HCT116 (cell line): ENCODE data around the gene PPY. TPM values are rescaled to one million over a fixed set of nuclear protein-coding genes. Genes with fewer than 3 reads are reported as not detected.

ENCODE experiments used
- ATAC-seq: fragments of 200-7000 bp; cut with Tn5 transposase; 2 replicates; pipeline ENCODE4 v1.9.1; 2020; ENCODE audit warnings: mild to moderate bottlenecking, moderate library complexity
- Bru-seq: library from RNA; stranded (reverse); fragments of 400-500 nt; gene quantifications from one replicate; lab custom pipeline; 2021; lab: Mats Ljungman, UMichigan
- BruChase-seq, 2 experiments: library from RNA; stranded (reverse); fragments of 400-500 nt; gene quantifications; one replicate each; lab custom pipeline; 2021; lab: Mats Ljungman, UMichigan
- BruUV-seq: library from RNA; stranded (reverse); fragments of 400-500 nt; replicated peaks from 2 replicates; lab custom pipeline; 2021; lab: Mats Ljungman, UMichigan
- CTCF ChIA-PET: fragments of 300-600 bp; sonication (Branson Sonifier 250); formaldehyde crosslinking; loops from one replicate; lab custom pipeline; 2021; ENCODE audit warnings: antibody characterized with exemption; lab: Charles Lee
- POLR2A ChIA-PET: fragments of 300-600, 350-600 bp; sonication (Branson Sonifier 250); formaldehyde crosslinking; loops from one replicate; lab custom pipeline; 2021; ENCODE audit warnings: antibody characterized with exemption; lab: Charles Lee
- RAD21 ChIA-PET, 2 experiments: fragments of 300-600 bp; sonication (Branson Sonifier 250); formaldehyde crosslinking; loops; one replicate each; lab custom pipeline; 2023; ENCODE audit warnings: low total read pairs in 2 of 2; ENCODE audit not compliant: uncharacterized antibody in 2 of 2, unreplicated experiment in 2 of 2, low non-redundant PET in 1 of 2; lab: Charles Lee
- DNase-seq: peaks from one replicate; pipeline ENCODE4 v3.0.0-alpha.2; 2010; ENCODE audit warnings: low read depth, low spot score
- H2AFZ ChIP-seq: fragments of 200-600 bp; shearing (Covaris generic), sonication (generic); 2 replicates; pipeline ENCODE4 v1.6.1; 2017; ENCODE audit warnings: low read depth, mixed run types, mixed read lengths, antibody characterized with exemption, low read length; ENCODE audit not compliant: poor library complexity, severe bottlenecking
- H3K27ac ChIP-seq: 2 replicates; pipeline ENCODE4 v1.5.1; 2012; ENCODE audit warnings: low read depth, low read length
- H3K27me3 ChIP-seq: fragments of 200-600 bp; sonication (generic); 2 replicates; pipeline ENCODE4 v1.6.1; 2016; ENCODE audit warnings: mixed run types, low read length, mixed read lengths; ENCODE audit not compliant: insufficient read depth
- H3K36me3 ChIP-seq, 2 experiments: fragments of 200-500 bp in 1 of 2; fragments of 200-600 bp in 1 of 2; sonication (Bioruptor generic) in 1 of 2; sonication (generic) in 1 of 2; 2 replicates each; pipeline versions ENCODE4 v1.5.1 to v1.6.1; 2014 to 2016; ENCODE audit warnings: low read length in 2 of 2, inconsistent platforms in 1 of 2, mixed read lengths in 1 of 2, mixed run types in 1 of 2; ENCODE audit not compliant: insufficient read depth in 2 of 2, control insufficient read depth in 1 of 2
- H3K4me1 ChIP-seq, 2 experiments: fragments of 200-600 bp in 1 of 2; sonication (generic) in 1 of 2; 2 replicates each; pipeline versions ENCODE4 v1.5.1 to v1.6.1; 2012 to 2017; ENCODE audit warnings: low read length in 2 of 2, inconsistent platforms in 1 of 2, mild to moderate bottlenecking in 1 of 2, mixed read lengths in 1 of 2, mixed run types in 1 of 2, moderate library complexity in 1 of 2; ENCODE audit not compliant: insufficient read depth in 2 of 2, control insufficient read depth in 1 of 2
- H3K4me2 ChIP-seq: fragments of 200-600 bp; sonication (generic); 2 replicates; pipeline ENCODE4 v1.6.1; 2017; ENCODE audit warnings: mixed run types, low read length, mixed read lengths
- H3K4me3 ChIP-seq, 2 experiments: fragments of 200-600 bp in 1 of 2; sonication (generic) in 1 of 2; replicated peaks in 1 of 2; 2 replicates each; pipeline ENCODE4 v1.5.1; 2011 to 2016; ENCODE audit warnings: low read length in 2 of 2, control low read depth in 1 of 2, low read depth in 1 of 2, mild to moderate bottlenecking in 1 of 2, mixed read lengths in 1 of 2, mixed run types in 1 of 2
- H3K79me2 ChIP-seq: fragments of 200-600 bp; sonication (generic); 2 replicates; pipeline ENCODE4 v1.6.1; 2017; ENCODE audit warnings: mild to moderate bottlenecking, mixed run types, low read length, moderate library complexity, mixed read lengths; ENCODE audit not compliant: insufficient read depth
- H3K9ac ChIP-seq: fragments of 200-600 bp; sonication (generic); 2 replicates; pipeline ENCODE4 v1.6.1; 2016; ENCODE audit warnings: low read length, mixed read lengths
- H3K9me2 ChIP-seq: fragments of 200-600 bp; sonication (generic), shearing (Covaris generic); 2 replicates; pipeline ENCODE4 v1.6.1; 2017; ENCODE audit warnings: mixed run types, mild to moderate bottlenecking, moderate library complexity; ENCODE audit not compliant: insufficient read depth
- H3K9me3 ChIP-seq, 2 experiments: fragments of 200-500 bp in 1 of 2; fragments of 200-600 bp in 1 of 2; sonication (Bioruptor generic) in 1 of 2; sonication (generic) in 1 of 2; 2 replicates each; pipeline ENCODE4 v1.6.1; 2014 to 2017; ENCODE audit warnings: low read length in 2 of 2, mixed read lengths in 2 of 2, inconsistent platforms in 1 of 2, low read depth in 1 of 2, mild to moderate bottlenecking in 1 of 2, mixed run types in 1 of 2, moderate library complexity in 1 of 2; ENCODE audit not compliant: control insufficient read depth in 1 of 2, insufficient read depth in 1 of 2
- H4K20me1 ChIP-seq: fragments of 200-600 bp; sonication (generic), shearing (Covaris generic); 2 replicates; pipeline ENCODE4 v1.6.1; 2017; ENCODE audit warnings: mixed run types, mild to moderate bottlenecking, moderate library complexity; ENCODE audit not compliant: insufficient read depth
- ATF3 ChIP-seq: IDR thresholded peaks from 2 replicates; pipeline ENCODE4 v1.6.1; 2012
- CBX3 ChIP-seq: IDR thresholded peaks from 2 replicates; pipeline ENCODE4 v1.6.1; 2012; ENCODE audit warnings: low read depth
- CTCF ChIP-seq, 3 experiments: fragments of 200-600 bp in 1 of 3; sonication (generic) in 1 of 3; IDR thresholded peaks in 2 of 3; conservative IDR thresholded peaks in 1 of 3; 2 replicates each; pipeline ENCODE4 v1.5.1; 2012 to 2017; ENCODE audit warnings: low read depth in 2 of 3, low read length in 2 of 3, antibody characterized with exemption in 1 of 3, borderline replicate concordance in 1 of 3, control low read depth in 1 of 3, mild to moderate bottlenecking in 1 of 3, mixed read lengths in 1 of 3, mixed run types in 1 of 3, moderate library complexity in 1 of 3; ENCODE audit not compliant: insufficient read depth in 1 of 3
- REST ChIP-seq: IDR thresholded peaks from 2 replicates; pipeline ENCODE4 v1.6.1; 2012; ENCODE audit warnings: low read depth
- SP1 ChIP-seq: IDR thresholded peaks from 2 replicates; pipeline ENCODE4 v1.6.1; 2012; ENCODE audit warnings: low read depth
- TCF7L2 ChIP-seq: IDR thresholded peaks from 2 replicates; pipeline ENCODE4 v1.7.0; 2011; ENCODE audit warnings: borderline replicate concordance, inconsistent platforms; ENCODE audit not compliant: insufficient read depth, insufficient read length; ENCODE audit errors: extremely low read depth
- YY1 ChIP-seq: IDR thresholded peaks from 2 replicates; pipeline ENCODE4 v1.6.1; 2011; ENCODE audit warnings: low read length, low read depth, moderate library complexity, mild to moderate bottlenecking; ENCODE audit not compliant: insufficient replicate concordance; ENCODE audit errors: extremely low read depth
- ZBTB33 ChIP-seq: IDR thresholded peaks from 2 replicates; pipeline ENCODE4 v1.6.1; 2011; ENCODE audit warnings: mild to moderate bottlenecking, low read length, moderate library complexity; ENCODE audit not compliant: insufficient replicate concordance; ENCODE audit errors: extremely low read depth
- ZFX ChIP-seq: fragments of 450-650 bp; IDR thresholded peaks from 2 replicates; pipeline ENCODE4 v1.6.1; 2017
- intact Hi-C: fragments of 100-400 bp; cut with micrococcal nuclease; formaldehyde crosslinking; loops from 2 replicates; pipeline ENCODE4 v1.10.0; 2022
- long read RNA-seq: library from polyadenylated mRNA; unstranded; transcript quantifications from one replicate; pipeline ENCODE4 v2.0.0, GENCODE V29; 2021; ENCODE audit not compliant: unreplicated experiment
- polyA plus RNA-seq: library from polyadenylated mRNA; unstranded; fragments of >200 nt; gene quantifications from 2 replicates; pipeline ENCODE4 v1.2.1, GENCODE V29; 2012; ENCODE audit warnings: missing spikeins
- total RNA-seq: library from RNA; stranded (reverse); gene quantifications from one replicate; pipeline ENCODE4 v1.2.1, GENCODE V29; 2021; ENCODE audit not compliant: unreplicated experiment

Gene PPY
- total RNA-seq: not detected
- not detected in 2 replicates for polyA plus RNA-seq
- Bru-seq, nascent RNA: not detected
- BruChase-seq, experiment 1, labeled RNA remaining after a 6-hour chase: not detected
- BruChase-seq, experiment 2, labeled RNA remaining after a 2-hour chase: not detected
- long read RNA-seq: 0 reads

- no peaks in the 10 kb centered on the region for H3K27me3 ChIP-seq
- ChIA-PET POLR2A (no interaction called here), RAD21 (no interaction called here), CTCF (interaction anchor here (2.4 to 2.7 kb wide), 3 partner anchors 61 to 226 kb away, joined by 19 to 40 read pairs (median 30); partner anchors contain the start of gene NAGS)
- H4K20me1 ChIP-seq: no peaks in the 10 kb centered on the region
- no TSS peak for BruUV-seq
- H2AFZ ChIP-seq: no peak within 1 kb of the TSS
- DNase-seq: no peak
- no peaks in the 10 kb centered on the region for H3K9me2 ChIP-seq
- no peak for ATAC-seq
- peaks cover 2 to 36% of the 10 kb centered on the region in 2 experiments; a peak in 3 of 4 replicates for H3K4me1 ChIP-seq
- no peaks in the 10 kb centered on the region for H3K79me2 ChIP-seq
- no peak within 1 kb of the TSS for H3K4me3 ChIP-seq
- H3K27ac ChIP-seq: no peak within 1 kb of the TSS
- no peak within 1 kb of the TSS for H3K4me2 ChIP-seq
- no peaks in the 10 kb centered on the region for H3K36me3 ChIP-seq
- no peaks in the 10 kb centered on the region for H3K9me3 ChIP-seq
- H3K9ac ChIP-seq: no peak within 1 kb of the TSS
- intact Hi-C loops: no loop called here
- TF ChIP-seq ZFX: no peak
- no peak for TF ChIP-seq YY1
- no peak for TF ChIP-seq TCF7L2
These were observed at the start of gene PPY for GRCh38 chr17:43942051-43942685. Gene PPY (minus strand): TSS chr17:43942476. CDS start chr17:43941654, 822 bp downstream.

- ATAC-seq (no peak), DNase-seq (no peak)
- Histone ChIP-seq H3K9ac (no peak overlapping the region), H3K4me2 (no peak overlapping the region), H3K4me3 (no peak overlapping the region), H3K9me2 (no peaks in the 10 kb centered on the region), H3K9me3 (no peaks in the 10 kb centered on the region), H3K27ac (no peak overlapping the region), H4K20me1 (no peaks in the 10 kb centered on the region), H3K27me3 (no peaks in the 10 kb centered on the region), H2AFZ (no peak overlapping the region), H3K79me2 (no peaks in the 10 kb centered on the region), H3K36me3 (no peaks in the 10 kb centered on the region), H3K4me1 (no peaks in the 10 kb centered on the region)
- ChIA-PET CTCF (no interaction called here), POLR2A (no interaction called here), RAD21 (no interaction called here)
- no TSS peak for BruUV-seq
- intact Hi-C loops: no loop called here
- no peak for TF ChIP-seq ZFX
- TF ChIP-seq ATF3: no peak
- no peak for TF ChIP-seq ZBTB33
- TF ChIP-seq SP1: no peak
- TF ChIP-seq CTCF (IDR thresholded peaks at IDR 0.05 in 2 of 3, conservative IDR thresholded peaks at IDR 0.05 in 1 of 3; ENCODE audit: borderline replicate concordance in 1 of 3, insufficient read depth in 1 of 3, low read depth in 2 of 3, low read length in 2 of 3): no peak
- no peak for TF ChIP-seq REST
- no peak for TF ChIP-seq CBX3
These were observed 46.0 kb upstream of the PPY start for GRCh38 chr17:43988301-43988700.
